Measurements from ENCODE around the gene PLEKHG1. TPM values are rescaled to one million over a fixed set of nuclear protein-coding genes. Genes with fewer than 3 reads are reported as not detected.

Gene PLEKHG1
- total RNA-seq, 1 donor from 2014 or later, result 12.1 TPM

DNA sequence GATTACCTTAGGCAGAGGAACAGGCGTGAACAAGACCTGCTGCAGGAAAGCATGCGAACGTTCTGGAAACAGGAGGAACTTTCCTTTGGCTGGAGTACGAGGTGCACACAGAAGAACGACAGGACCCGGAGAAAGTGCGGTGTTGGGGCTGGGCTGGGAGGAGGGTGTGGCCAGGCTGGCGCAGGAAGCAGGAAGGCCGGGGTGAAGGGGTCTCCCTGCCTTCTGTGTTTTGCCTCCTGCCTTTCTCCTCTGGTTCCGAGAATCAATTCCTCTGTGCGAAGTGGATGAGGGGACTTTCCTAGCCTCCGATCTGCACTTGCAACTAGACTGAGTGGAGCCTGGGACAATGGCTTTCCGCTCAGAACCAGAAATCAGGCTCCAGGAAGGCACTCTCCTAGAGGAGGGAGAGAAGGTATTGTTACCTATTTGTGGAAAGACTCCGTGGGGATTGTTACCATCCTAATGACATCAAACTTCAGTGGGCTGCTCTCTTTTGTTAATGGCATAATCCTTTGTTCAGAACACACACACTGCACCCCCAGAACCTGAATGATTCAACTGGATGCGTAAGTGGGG lies 22.9 kb upstream of the PLEKHG1 start:
- no peak for DNase-seq (ENCODE audit: low read depth)
- no peak for TF ChIP-seq CTCF (conservative IDR thresholded peaks at IDR 0.05; ENCODE audit: low read depth, low read length)

DNA sequence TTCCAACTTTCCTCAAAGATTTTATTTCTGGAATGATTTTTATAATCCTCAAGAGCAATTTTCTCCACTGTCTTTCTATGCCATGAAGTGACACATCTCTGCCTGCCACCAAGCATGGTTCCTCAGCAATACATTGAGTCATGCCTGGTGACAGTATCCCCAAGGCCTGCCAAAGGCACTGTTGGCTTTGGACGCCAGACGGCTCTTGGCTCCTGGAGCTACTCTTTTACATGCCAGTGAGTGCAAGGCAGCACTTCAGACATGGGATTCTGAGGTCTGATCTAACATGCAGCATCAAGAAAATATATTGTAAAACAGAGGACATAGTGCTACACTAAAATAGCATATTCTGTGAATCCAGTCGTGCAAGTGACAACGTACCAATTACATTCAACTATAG lies 20.1 kb upstream of the PLEKHG1 start:
- no peak overlapping the region for H3K4me3 ChIP-seq (ENCODE audit: low read depth, low read length)
- DNase-seq (ENCODE audit: low read depth), result no peak
- TF ChIP-seq CTCF (conservative IDR thresholded peaks at IDR 0.05; ENCODE audit: low read depth, low read length), result no peak

More for the DNA sequence above, 22.9 kb upstream of the PLEKHG1 start:
- H3K4me3 ChIP-seq (ENCODE audit: low read depth, low read length), result no peak overlapping the region

- TF ChIP-seq CTCF (conservative IDR thresholded peaks at IDR 0.05; ENCODE audit: low read depth, low read length), result no peak
- H3K4me3 ChIP-seq (ENCODE audit: low read depth, low read length), result no peak overlapping the region
- DNase-seq (ENCODE audit: low read depth), result no peak
Observed at GRCh38 chr6:150580489-150580888, 19.2 kb upstream of the PLEKHG1 start.

DNA sequence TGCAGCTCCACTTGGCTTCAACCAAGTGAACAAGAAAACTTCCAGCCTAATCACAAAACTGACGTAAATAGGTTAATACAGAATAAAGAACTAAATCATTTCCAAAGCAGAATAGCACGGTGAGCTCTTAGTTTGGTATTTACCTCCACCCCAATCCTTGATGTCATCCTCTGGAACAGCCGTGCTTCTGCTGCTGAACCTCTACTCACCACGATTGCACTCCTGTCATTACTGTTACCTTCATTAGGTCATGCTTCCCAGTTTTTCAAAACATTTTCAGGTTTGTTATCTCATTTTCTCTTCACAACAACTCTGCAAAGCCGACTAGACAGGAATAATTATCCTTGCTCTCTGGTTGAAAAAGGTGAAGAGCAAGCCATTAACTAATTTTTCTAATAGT lies 15.6 kb upstream of the PLEKHG1 start:
- no peak for TF ChIP-seq CTCF (conservative IDR thresholded peaks at IDR 0.05; ENCODE audit: low read depth, low read length)
- no peak overlapping the region for H3K4me3 ChIP-seq (ENCODE audit: low read depth, low read length)
- DNase-seq (ENCODE audit: low read depth), result no peak

DNA sequence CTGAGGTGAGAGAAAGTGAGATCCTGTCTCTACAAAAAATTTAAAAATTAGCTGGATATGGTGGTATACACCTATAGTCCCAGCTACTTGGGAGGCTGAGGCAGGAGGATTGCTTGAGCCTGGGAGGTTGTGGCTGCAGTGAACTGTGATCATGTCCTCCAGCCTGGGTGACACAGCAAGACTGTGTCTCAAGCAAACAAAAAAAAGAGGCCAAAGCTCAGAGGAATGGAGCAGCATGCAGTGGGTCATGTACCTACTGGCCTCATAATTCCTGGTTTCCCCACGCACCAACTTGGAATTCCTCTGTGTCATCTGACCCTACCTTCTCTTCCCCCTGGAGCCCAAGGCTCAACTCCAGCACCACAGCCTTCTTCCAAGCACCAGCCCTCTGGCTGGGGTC lies 15.1 kb upstream of the PLEKHG1 start:
- H3K4me3 ChIP-seq (ENCODE audit: low read depth, low read length), result no peak overlapping the region
- no peak for DNase-seq (ENCODE audit: low read depth)
- no peak for TF ChIP-seq CTCF (conservative IDR thresholded peaks at IDR 0.05; ENCODE audit: low read depth, low read length)

GRCh38 chr6:150586850-150587359 lies 12.8 kb upstream of the PLEKHG1 start:
- TF ChIP-seq CTCF (conservative IDR thresholded peaks at IDR 0.05; ENCODE audit: low read depth, low read length), result no peak
- H3K4me3 ChIP-seq (ENCODE audit: low read depth, low read length), result no peak overlapping the region
- DNase-seq (ENCODE audit: low read depth), result no peak

GRCh38 chr6:150587637-150588036 lies 12.0 kb upstream of the PLEKHG1 start:
- DNase-seq (ENCODE audit: low read depth), result no peak
- TF ChIP-seq CTCF (conservative IDR thresholded peaks at IDR 0.05; ENCODE audit: low read depth, low read length), result no peak

More at GRCh38 chr6:150587637-150588036, 12.0 kb upstream of the PLEKHG1 start:
- no peak overlapping the region for H3K4me3 ChIP-seq (ENCODE audit: low read depth, low read length)
